Gastrocnemius medialis (tissue), 4 donors: ENCODE data around the gene ZNF611. TPM values are rescaled to one million over a fixed set of nuclear protein-coding genes. Genes with fewer than 3 reads are reported as not detected.

ENCODE experiments used
- ATAC-seq, 2 donors: fragments of 150-250 bp; one replicate each; pipeline ENCODE4 v1.9.1; 2016
- DNase-seq, 2 donors: peaks; one replicate each; pipeline ENCODE4 v3.0.0-alpha.2; 2019
- H3K27ac ChIP-seq, 4 donors: fragments of 200-600 bp; sonication (generic); 1 replicate in 1 of 4; 2 replicates in 3 of 4; pipeline ENCODE4 v1.5.1; 2016 to 2018; ENCODE audit warnings: mild to moderate bottlenecking in 2 of 4, moderate library complexity in 1 of 4
- H3K27me3 ChIP-seq, 3 donors: fragments of 200-600 bp; sonication (generic) in 2 of 3; 1 replicate in 1 of 3; 2 replicates in 2 of 3; pipeline versions ENCODE4 v1.5.1 to v1.6.0; 2016 to 2019; ENCODE audit warnings: mild to moderate bottlenecking in 1 of 3, moderate library complexity in 1 of 3
- H3K36me3 ChIP-seq, 2 donors: fragments of 200-600 bp; sonication (generic) in 1 of 2; one replicate each; pipeline ENCODE4 v1.5.1; 2017 to 2018
- H3K4me1 ChIP-seq, 2 donors: fragments of 200-600 bp; sonication (generic) in 1 of 2; one replicate each; pipeline ENCODE4 v1.5.1; 2016 to 2017; ENCODE audit warnings: mild to moderate bottlenecking in 2 of 2
- H3K4me3 ChIP-seq, 4 donors: fragments of 200-600 bp; sonication (generic) in 3 of 4; 1 replicate in 1 of 4; 2 replicates in 3 of 4; pipeline ENCODE4 v1.5.1; 2016 to 2019; ENCODE audit warnings: mild to moderate bottlenecking in 2 of 4
- H3K9me3 ChIP-seq, 3 donors: fragments of 200-600 bp; sonication (generic) in 2 of 3; 1 replicate in 1 of 3; 2 replicates in 2 of 3; pipeline ENCODE4 v1.5.1; 2016 to 2019
- POLR2A ChIP-seq, 2 donors: fragments of 450-650 bp; IDR thresholded peaks; one replicate each; pipeline ENCODE4 v1.6.1; 2017; ENCODE audit warnings: antibody characterized with exemption in 2 of 2, mild to moderate bottlenecking in 2 of 2, moderate library complexity in 2 of 2
- in situ Hi-C, 4 donors: fragments of 200-750 bp; cut with MboI; loops; one replicate each; pipeline versions ENCODE4 v1.15.0 to v1.8.0; 2017; ENCODE audit warnings: low sequenced_read_pairs in 4 of 4
- intact Hi-C: fragments of 100-400 bp; cut with DNase I; formaldehyde crosslinking; loops from one replicate; pipeline ENCODE4 v1.15.1; 2023; ENCODE audit warnings: low total_unique reads
- total RNA-seq, 4 donors: library from RNA; depleted of rRNA; stranded (reverse); fragments of >200 nt; gene quantifications; one replicate each; pipeline versions ENCODE4 v1.1.0 to v1.2.3, GENCODE V29; 2016
- TF ChIP-seq, protein P1 (sequence below), 5 experiments: fragments of 450-650 bp in 3 of 5; fragments of 200-600 bp in 2 of 5; sonication (generic) in 2 of 5; IDR thresholded peaks in 4 of 5; conservative IDR thresholded peaks in 1 of 5; 1 replicate in 4 of 5; 2 replicates in 1 of 5; pipeline ENCODE4 v1.5.1; 2016 to 2019; ENCODE audit warnings: antibody characterized with exemption in 5 of 5, mild to moderate bottlenecking in 3 of 5, moderate library complexity in 3 of 5

The ZNF611 gene
- total RNA-seq, 4 donors from 2014 or later: 1.7 to 4.0 (median 2.5) TPM

DNA sequence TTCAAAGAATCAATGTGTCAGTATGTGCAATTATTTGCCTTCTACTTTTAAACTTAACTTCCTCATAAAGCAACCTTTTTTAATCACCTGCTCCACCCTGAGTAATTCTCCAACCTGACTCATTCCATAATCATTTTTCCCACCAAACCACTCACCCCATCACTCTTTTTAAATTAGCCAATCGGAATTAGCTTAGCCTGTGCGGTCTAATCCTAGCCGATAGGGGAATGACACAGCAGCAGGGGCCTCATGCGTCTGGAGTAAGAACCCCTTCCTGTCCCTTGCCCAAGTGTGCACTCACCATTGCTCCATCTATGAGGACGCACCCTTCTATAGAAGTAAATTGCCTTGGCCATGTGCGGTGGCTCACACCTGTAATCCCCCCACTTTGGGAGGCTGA, 69.3 kb downstream of the ZNF611 start:
- in situ Hi-C loops: no loop called here
- no peak for TF ChIP-seq POLR2A (IDR thresholded peaks at IDR 0.05)
- TF ChIP-seq, protein P1, sequence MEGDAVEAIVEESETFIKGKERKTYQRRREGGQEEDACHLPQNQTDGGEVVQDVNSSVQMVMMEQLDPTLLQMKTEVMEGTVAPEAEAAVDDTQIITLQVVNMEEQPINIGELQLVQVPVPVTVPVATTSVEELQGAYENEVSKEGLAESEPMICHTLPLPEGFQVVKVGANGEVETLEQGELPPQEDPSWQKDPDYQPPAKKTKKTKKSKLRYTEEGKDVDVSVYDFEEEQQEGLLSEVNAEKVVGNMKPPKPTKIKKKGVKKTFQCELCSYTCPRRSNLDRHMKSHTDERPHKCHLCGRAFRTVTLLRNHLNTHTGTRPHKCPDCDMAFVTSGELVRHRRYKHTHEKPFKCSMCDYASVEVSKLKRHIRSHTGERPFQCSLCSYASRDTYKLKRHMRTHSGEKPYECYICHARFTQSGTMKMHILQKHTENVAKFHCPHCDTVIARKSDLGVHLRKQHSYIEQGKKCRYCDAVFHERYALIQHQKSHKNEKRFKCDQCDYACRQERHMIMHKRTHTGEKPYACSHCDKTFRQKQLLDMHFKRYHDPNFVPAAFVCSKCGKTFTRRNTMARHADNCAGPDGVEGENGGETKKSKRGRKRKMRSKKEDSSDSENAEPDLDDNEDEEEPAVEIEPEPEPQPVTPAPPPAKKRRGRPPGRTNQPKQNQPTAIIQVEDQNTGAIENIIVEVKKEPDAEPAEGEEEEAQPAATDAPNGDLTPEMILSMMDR (IDR thresholded peaks at IDR 0.05 in 4 of 5, conservative IDR thresholded peaks at IDR 0.05 in 1 of 5): no peak

DNA sequence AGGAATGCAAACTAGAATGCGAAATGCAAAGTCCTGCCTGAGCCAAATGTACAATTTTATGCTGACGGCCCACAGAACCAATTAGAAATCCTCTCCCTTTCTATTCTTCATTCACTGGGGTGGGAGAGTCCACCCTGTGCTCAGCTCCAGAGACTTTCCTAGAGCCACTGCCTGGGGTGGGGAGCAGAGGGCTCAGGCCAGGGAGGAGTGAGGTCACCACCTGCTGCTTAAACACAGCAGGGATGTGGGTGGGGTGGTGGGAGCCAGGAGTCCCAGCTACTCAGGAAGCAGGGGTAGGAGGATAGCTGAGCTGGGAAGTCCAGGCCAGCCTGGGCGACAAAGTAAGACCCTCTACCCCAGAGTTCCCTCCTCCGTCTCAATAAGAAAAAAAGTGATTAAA, 69.8 kb downstream of the ZNF611 start:
- TF ChIP-seq POLR2A (IDR thresholded peaks at IDR 0.05): no peak
- TF ChIP-seq, protein P1 (IDR thresholded peaks at IDR 0.05 in 4 of 5, conservative IDR thresholded peaks at IDR 0.05 in 1 of 5): no peak
- ATAC-seq (no peak), DNase-seq (no peak)
- Histone ChIP-seq H3K27me3 (no peaks in the 10 kb centered on the region), H3K27ac (no peak overlapping the region), H3K9me3 (no peaks in the 10 kb centered on the region), H3K36me3 (no peaks in the 10 kb centered on the region), H3K4me3 (no peak overlapping the region), H3K4me1 (no peaks in the 10 kb centered on the region)
- intact Hi-C loops (no loop called here), in situ Hi-C loops (no loop called here)

More for the DNA sequence above, 69.3 kb downstream of the ZNF611 start:
- DNase-seq (no peak), ATAC-seq (no peak)
- Histone ChIP-seq H3K27ac (no peak overlapping the region), H3K4me3 (no peak overlapping the region), H3K27me3 (no peaks in the 10 kb centered on the region), H3K4me1 (no peaks in the 10 kb centered on the region), H3K9me3 (no peaks in the 10 kb centered on the region), H3K36me3 (no peaks in the 10 kb centered on the region)
- intact Hi-C loops: no loop called here

DNA sequence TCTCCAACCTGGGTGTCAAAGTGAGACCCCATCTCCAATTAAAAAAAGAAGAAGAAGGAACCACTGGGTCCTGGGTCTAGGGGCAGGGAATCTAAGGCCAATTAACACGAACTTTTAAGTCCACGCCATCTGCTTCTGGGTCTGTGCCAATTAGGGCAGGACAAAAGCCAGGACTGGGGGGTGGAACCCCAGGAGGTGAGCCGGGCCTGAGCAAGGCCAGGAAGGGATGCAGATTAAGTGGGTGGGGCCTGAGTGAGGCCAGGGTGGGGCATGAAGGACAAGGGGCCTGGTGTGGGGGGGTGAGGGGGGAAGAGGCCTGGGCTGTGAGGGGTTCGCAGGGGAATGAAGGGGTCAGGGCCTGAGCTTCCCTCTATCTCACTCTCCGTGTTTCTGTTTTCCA, 70.4 kb downstream of the ZNF611 start:
- Histone ChIP-seq H3K27ac (no peak overlapping the region), H3K4me3 (no peak overlapping the region), H3K27me3 (no peaks in the 10 kb centered on the region), H3K4me1 (no peaks in the 10 kb centered on the region), H3K9me3 (no peaks in the 10 kb centered on the region), H3K36me3 (no peaks in the 10 kb centered on the region)
- no peak for DNase-seq
- ATAC-seq: no peak
- intact Hi-C loops (no loop called here), in situ Hi-C loops (no loop called here)
- no peak for TF ChIP-seq POLR2A (IDR thresholded peaks at IDR 0.05)
- TF ChIP-seq, protein P1 (IDR thresholded peaks at IDR 0.05 in 4 of 5, conservative IDR thresholded peaks at IDR 0.05 in 1 of 5): no peak

DNA sequence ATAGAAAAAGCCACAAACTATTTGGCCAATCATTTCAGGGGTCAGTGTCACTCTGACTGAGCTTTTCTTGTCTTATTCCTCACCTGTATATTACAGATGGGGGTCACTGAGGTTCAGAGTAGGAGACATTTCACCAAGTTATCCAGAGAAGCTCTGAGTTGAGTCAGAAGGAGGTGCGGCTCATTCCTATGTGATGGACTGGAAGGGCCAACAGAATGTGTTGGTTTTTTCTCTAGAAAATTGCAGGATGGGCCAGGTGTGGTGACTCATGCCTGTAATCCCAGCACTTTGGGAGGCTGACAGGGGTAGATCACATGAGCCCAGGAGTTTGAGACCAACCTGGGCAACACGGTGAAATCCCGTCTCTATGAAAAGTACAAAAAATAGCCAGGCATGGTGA, 72.2 kb downstream of the ZNF611 start:
- Histone ChIP-seq H3K27ac (no peak overlapping the region), H3K27me3 (no peaks in the 10 kb centered on the region), H3K36me3 (no peaks in the 10 kb centered on the region), H3K9me3 (no peaks in the 10 kb centered on the region), H3K4me1 (no peaks in the 10 kb centered on the region), H3K4me3 (no peak overlapping the region)
- in situ Hi-C loops (no loop called here), intact Hi-C loops (no loop called here)
- DNase-seq: no peak
- ATAC-seq: no peak
- TF ChIP-seq POLR2A (IDR thresholded peaks at IDR 0.05): no peak
- TF ChIP-seq, protein P1 (IDR thresholded peaks at IDR 0.05 in 4 of 5, conservative IDR thresholded peaks at IDR 0.05 in 1 of 5): no peak

DNA sequence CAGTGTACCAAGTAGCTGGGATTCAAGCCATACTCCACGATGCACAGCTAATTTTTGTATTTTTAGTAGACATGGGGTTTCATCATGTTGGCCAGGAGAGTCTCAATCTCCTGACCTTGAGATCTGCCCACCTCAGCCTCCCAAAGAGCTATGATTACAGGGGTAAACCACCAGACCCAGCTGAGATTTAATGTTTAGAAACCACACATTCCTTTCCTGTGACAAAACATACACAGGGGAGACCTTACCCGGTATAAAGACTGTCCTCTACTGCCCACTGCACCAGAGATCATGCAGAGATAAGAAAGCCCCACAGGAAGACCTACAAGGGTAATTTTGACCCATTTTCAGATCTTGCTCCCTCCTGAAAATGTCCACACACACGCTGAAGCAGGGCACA, 73.9 kb downstream of the ZNF611 start:
- TF ChIP-seq POLR2A (IDR thresholded peaks at IDR 0.05): no peak
- Histone ChIP-seq H3K27me3 (no peaks in the 10 kb centered on the region), H3K4me3 (no peak overlapping the region), H3K4me1 (no peaks in the 10 kb centered on the region), H3K9me3 (no peaks in the 10 kb centered on the region), H3K27ac (no peak overlapping the region), H3K36me3 (no peaks in the 10 kb centered on the region)
- intact Hi-C loops (no loop called here), in situ Hi-C loops (no loop called here)
- DNase-seq (no peak), ATAC-seq (no peak)
